GM12865 (cell line): ENCODE results near the gene SHH.

ENCODE experiments used
- DNase-seq: peaks from one replicate; pipeline ENCODE4 v3.0.0; 2010; ENCODE audit warnings: low read depth
- H3K4me3 ChIP-seq: 2 replicates; pipeline ENCODE4 v1.5.1; 2011; ENCODE audit warnings: mild to moderate bottlenecking, low read depth, low read length, control low read depth
- CTCF ChIP-seq: IDR thresholded peaks from 2 replicates; pipeline ENCODE4 v1.5.1; 2011; ENCODE audit warnings: low read length, control low read depth, low read depth, inconsistent platforms; ENCODE audit not compliant: insufficient read depth; ENCODE audit errors: missing control alignments

Gene SHH

GRCh38 chr7:155813546-155814315 lies 1.5 kb upstream of the SHH start:
- DNase-seq, result no peak
- TF ChIP-seq CTCF, result no peak

GRCh38 chr7:155813125-155813524 lies 862 bp upstream of the SHH start:
- no peak for DNase-seq
- TF ChIP-seq CTCF, result no peak
- no peak overlapping the region for H3K4me3 ChIP-seq

More at GRCh38 chr7:155813546-155814315, 1.5 kb upstream of the SHH start:
- H3K4me3 ChIP-seq, result no peak overlapping the region

- TF ChIP-seq CTCF, result no peak
Observed at GRCh38 chr7:155811560-155811894, 736 bp downstream of the SHH start.

GRCh38 chr7:155810770-155811559 lies 1.3 kb downstream of the SHH start:
- H3K4me3 ChIP-seq, result no peak overlapping the region
- DNase-seq, result no peak
- no peak for TF ChIP-seq CTCF

More at GRCh38 chr7:155811560-155811894, 736 bp downstream of the SHH start:
- DNase-seq, result no peak
- H3K4me3 ChIP-seq, result no peak overlapping the region

- TF ChIP-seq CTCF, result no peak
- H3K4me3 ChIP-seq, result no peak overlapping the region
- DNase-seq, result no peak
Observed at GRCh38 chr7:155809947-155810769, 2.1 kb downstream of the SHH start.

- no peak for DNase-seq
- TF ChIP-seq CTCF, result no peak
- H3K4me3 ChIP-seq, result no peak overlapping the region
Observed at GRCh38 chr7:155809332-155809946, 2.8 kb downstream of the SHH start.
